Measurements from ENCODE around the gene LPP.

The LPP gene

DNA sequence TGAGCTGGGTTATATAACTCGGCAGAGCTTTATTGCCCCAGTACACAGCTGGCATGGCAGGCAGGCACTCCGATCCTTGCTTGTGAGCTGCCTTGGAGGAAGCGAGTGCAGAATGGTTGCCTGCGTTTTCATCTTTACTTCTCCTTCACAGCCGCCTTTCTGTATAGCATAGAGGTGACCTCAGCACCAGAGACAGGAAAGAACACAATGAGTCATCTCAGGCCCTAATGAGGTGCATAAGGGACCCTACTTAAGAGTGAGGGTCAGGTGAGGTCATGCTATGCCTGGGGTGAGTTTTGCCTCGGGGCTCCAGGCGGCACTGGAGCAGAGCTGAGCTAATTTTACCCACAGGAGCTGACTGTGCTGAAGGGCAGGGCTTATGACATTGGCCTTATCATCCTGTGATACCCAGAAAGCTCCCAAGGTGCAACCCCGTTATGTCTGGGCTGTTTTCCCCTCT lies 43.5 kb downstream of the LPP start:
- no peak for DNase-seq (ENCODE audit: low read depth)

- DNase-seq (ENCODE audit: low read depth) = no peak
Measured at GRCh38 chr3:188198001-188198400, 44.0 kb downstream of the LPP start.

DNA sequence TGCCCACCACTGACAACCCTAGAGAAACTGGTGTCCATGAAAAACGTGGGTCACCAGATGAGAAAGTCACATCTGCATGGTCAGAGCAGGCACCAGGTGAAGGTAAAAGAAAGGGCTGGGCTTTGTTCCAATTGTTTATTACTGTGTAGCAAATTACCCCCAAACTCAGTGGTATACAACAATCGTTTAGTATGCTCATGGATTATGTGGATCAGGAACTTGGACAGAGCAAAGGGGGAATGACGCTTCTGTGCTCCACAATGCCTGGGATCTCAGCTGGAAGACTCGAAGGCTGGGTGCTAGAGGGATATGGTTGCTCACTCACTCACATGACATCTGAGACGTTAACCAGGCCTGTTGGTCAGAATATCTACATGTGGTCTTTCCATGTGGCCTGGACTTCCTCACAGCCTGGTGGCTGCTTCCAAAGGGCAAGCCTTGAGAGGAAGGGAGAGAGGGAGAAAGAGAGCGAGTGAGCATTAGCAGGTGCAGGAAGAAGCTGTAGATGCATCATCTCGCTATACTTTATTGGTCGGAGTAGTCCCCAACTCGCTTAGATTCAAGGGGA lies 44.9 kb downstream of the LPP start:
- DNase-seq (ENCODE audit: low read depth) = no peak

- DNase-seq (ENCODE audit: low read depth) = no peak
Measured at GRCh38 chr3:188199386-188199785, 45.4 kb downstream of the LPP start.

DNA sequence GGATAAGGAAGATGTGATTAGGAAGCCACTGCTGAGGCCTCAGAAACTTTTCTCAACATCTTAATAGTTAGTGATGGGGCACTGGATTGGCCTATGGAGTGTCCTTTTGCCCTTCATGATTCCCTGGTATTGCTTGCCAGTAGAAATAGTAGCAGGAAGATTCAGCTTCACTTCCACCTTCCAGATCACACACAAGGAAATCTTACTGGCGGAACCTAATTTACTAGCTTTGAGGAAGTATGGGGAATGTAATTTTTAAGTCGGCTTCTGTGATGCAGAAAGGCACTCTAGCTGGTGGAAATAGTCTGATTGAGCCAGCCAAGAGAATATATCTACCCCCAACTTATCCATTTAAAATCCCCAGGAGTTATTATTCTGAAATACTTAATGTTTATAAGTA lies 46.5 kb downstream of the LPP start:
- DNase-seq (ENCODE audit: low read depth) = no peak

DNA sequence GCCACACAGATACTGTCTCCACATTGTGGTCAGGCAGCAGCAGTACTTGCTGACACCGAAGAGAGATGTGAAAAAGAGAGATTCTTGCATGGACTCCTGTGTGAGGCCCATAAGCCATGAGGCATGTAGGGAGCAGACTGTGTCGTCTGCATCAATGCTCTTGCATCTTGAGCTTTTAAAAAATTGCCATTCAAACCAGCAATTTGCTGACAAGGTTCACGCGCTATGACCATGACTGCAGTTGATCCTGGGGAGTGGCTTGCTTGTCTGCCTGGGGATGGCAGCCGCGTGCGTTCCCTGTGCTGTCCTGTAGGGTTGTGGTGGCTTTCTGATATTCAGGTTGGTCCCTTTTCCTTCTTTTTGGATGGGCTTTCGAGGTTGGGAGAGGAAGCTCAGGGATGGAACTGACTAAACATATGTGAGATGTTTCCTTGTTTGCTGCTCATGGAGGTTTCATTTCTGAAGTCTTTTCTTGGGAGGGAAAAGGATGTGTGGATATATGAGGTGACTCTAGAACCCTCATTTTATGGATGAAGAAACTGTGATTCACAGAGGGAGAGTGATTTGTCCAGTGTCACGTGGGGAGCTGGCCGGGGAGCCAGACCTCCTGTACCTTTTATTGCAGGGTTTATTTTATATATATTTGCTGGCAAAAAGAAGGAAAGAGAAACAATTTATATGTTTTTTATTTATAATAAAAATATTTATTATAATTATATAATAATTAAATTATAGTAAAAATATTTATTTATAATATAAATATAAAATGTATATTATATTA lies 48.6 kb downstream of the LPP start:
- DNase-seq (ENCODE audit: low read depth) = no peak

- DNase-seq (ENCODE audit: low read depth) = no peak
Measured at GRCh38 chr3:188204526-188204925, 50.6 kb downstream of the LPP start.

GRCh38 chr3:188205992-188206416 lies 52.0 kb downstream of the LPP start:
- no peak for DNase-seq (ENCODE audit: low read depth)

GRCh38 chr3:188206787-188207186 lies 52.8 kb downstream of the LPP start:
- DNase-seq (ENCODE audit: low read depth) = no peak

DNA sequence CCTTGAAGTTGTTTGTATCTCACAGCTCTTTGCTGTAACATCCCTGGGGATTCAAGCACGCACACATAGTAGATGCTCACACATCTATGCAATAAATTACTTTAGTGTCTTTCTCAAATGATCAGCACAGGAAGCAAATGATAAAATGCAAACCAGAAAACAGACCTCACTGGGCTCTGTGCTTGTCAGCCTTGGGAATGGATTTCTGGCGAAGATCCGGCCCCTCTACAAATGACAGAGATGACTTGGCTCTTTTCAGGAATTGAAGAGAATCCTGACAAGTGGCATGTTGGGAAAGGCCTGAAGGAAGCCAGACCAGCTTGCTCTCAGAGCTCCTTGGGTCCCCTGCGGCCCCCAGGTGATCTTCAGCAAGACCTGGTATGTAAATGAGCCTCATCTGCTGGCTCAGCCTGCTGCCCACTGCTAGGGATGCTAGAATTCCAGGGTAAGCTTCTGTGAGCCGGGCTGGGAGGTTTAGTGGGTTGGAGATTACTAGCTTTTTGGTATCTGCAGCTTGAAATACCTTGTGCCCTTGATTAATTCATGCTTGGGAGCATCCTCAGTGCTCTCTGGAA lies 54.1 kb downstream of the LPP start:
- DNase-seq (ENCODE audit: low read depth) = no peak

GRCh38 chr3:188208516-188208981 lies 54.6 kb downstream of the LPP start:
- DNase-seq (ENCODE audit: low read depth) = no peak

- no peak for DNase-seq (ENCODE audit: low read depth)
Measured at GRCh38 chr3:188209034-188209433, 55.1 kb downstream of the LPP start.

GRCh38 chr3:188209740-188210139 lies 55.8 kb downstream of the LPP start:
- no peak for DNase-seq (ENCODE audit: low read depth)

GRCh38 chr3:188211476-188211875 lies 57.5 kb downstream of the LPP start:
- DNase-seq (ENCODE audit: low read depth) = no peak

GRCh38 chr3:188212308-188212969 lies 58.5 kb downstream of the LPP start:
- DNase-seq (ENCODE audit: low read depth) = no peak

DNA sequence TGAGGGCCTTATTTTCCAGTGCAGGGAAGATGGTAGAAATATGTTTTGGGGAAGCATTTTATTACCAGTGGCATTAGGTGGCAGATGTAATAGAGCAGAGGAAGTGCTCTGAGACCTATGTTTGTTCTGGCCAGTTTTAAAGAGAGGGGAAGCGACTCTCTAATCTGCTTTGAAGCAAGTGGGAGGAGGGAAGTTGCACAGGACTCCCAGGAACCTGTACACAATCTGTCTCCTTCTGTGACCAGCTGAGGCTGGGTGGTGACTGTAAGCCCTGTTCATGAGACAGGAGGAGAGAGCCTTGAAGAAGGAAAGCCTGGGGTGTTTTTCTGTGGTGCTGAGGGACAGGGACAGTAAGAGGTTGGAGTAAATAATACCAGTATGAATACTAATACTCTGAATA lies 60.5 kb downstream of the LPP start:
- DNase-seq (ENCODE audit: low read depth) = no peak

DNA sequence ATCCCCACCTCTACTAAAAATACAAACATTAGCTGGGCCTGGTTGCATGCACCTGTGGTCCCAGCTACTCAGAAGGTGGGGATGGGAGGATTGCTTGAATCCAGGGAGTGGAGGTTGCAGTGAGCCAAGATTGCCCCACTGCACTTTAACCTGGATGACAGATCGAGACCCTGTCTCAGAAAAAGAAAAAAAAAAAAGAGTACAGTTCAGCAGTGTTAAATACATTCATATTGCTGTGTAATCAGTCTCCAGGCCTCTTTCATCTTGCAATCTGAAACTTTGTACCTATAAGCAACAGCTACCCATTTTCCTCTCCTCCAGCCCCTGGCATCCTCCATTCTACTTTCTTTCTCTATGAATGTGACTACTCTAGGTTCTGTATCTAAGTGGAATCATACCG lies 61.2 kb downstream of the LPP start:
- DNase-seq (ENCODE audit: low read depth) = no peak

- DNase-seq (ENCODE audit: low read depth) = no peak
Measured at GRCh38 chr3:188217011-188217463, 63.1 kb downstream of the LPP start.

DNA sequence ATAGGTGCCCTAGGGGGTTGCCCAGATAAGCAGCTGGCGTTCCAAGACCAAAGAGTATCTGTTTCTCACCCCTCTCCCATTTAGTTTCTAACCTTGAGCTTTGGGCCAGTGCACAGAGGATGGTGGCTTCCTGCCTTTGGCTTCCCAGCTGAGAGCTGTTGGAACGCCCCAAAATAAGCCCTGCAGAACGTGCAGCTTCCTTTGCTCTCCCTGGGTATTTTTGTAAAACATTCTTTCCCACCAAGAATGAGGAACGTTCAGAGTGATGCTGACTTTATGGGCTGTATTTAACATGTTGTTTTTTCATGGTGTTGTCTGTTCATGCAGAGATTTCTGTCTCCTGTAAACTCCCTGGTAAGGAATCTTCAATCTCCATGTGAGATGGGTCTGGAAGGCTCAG lies 63.8 kb downstream of the LPP start:
- DNase-seq (ENCODE audit: low read depth) = no peak

GRCh38 chr3:188218603-188219002 lies 64.6 kb downstream of the LPP start:
- DNase-seq (ENCODE audit: low read depth) = no peak

DNA sequence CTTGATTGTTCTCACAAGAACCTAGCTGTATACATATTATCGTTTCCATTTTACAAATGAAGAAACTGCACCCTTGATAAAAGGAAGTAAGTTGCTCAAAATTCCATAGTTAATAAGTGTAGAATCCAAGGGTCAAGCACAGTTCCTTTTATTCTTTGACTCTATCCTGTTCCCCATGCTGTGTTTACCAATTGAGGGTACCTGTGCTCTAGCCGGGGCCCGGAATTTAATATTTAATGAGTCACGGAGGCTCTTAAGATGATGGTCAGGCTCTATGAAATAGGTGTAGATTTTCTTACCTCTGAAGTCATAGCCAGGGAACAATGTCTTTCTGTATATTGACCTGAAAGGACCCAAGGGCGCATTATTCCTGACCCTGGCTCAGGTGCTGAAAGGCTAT lies 65.2 kb downstream of the LPP start:
- no peak for DNase-seq (ENCODE audit: low read depth)

GRCh38 chr3:188220097-188220788 lies 66.3 kb downstream of the LPP start:
- no peak for DNase-seq (ENCODE audit: low read depth)

Data from stimulated activated CD8-positive, alpha-beta memory T cell treated with anti-CD3 and anti-CD28 coated beads, Interleukin-15, amount 100 ng/mL, for 24 hours (primary cell).